Vagina (tissue), 2 donors: ENCODE results near the gene UBE4A. TPM values are rescaled to one million over a fixed set of nuclear protein-coding genes. Genes with fewer than 3 reads are reported as not detected.
A peak's percentile ranks its signal among the peaks of the same experiment; 100 is the strongest.
"Not testable (repeated sequence)": the region's sequence is repeated elsewhere in the genome, so short reads cannot be mapped to it uniquely, and the experiment has no call there.

Source experiments
- DNase-seq, 2 donors: peaks; one replicate each; pipeline ENCODE4 v3.0.0-alpha.2; 2017; ENCODE audit errors: extremely low spot score in 2 of 2
- H3K27ac ChIP-seq: fragments of 200-600 bp; sonication (generic); one replicate; pipeline ENCODE4 v1.5.1; 2019
- H3K27me3 ChIP-seq: fragments of 200-600 bp; sonication (generic); one replicate; pipeline ENCODE4 v1.5.1; 2019
- H3K36me3 ChIP-seq, 2 donors: fragments of 200-600 bp; sonication (generic); one replicate each; pipeline ENCODE4 v1.5.1; 2017 to 2019
- H3K4me1 ChIP-seq: fragments of 200-600 bp; sonication (generic); one replicate; pipeline ENCODE4 v1.5.1; 2019
- H3K4me3 ChIP-seq, 2 donors: fragments of 200-600 bp; sonication (generic); 1 replicate in 1 of 2; 2 replicates in 1 of 2; pipeline ENCODE4 v1.5.1; 2016 to 2019
- H3K9me3 ChIP-seq: fragments of 200-600 bp; sonication (generic); one replicate; pipeline ENCODE4 v1.5.1; 2019
- CTCF ChIP-seq, 3 experiments: fragments of 450-650 bp in 2 of 3; fragments of 200-600 bp in 1 of 3; sonication (generic) in 1 of 3; IDR thresholded peaks; one replicate each; pipeline ENCODE4 v1.5.1; 2017 to 2019; ENCODE audit warnings: antibody characterized with exemption in 3 of 3, mild to moderate bottlenecking in 2 of 3, moderate library complexity in 2 of 3
- POLR2A ChIP-seq, 2 donors: fragments of 450-650 bp; IDR thresholded peaks; one replicate each; pipeline ENCODE4 v1.6.1; 2017; ENCODE audit warnings: antibody characterized with exemption in 2 of 2, mild to moderate bottlenecking in 2 of 2, moderate library complexity in 2 of 2
- POLR2AphosphoS5 ChIP-seq, 2 donors: sonication (generic); formaldehyde crosslinking; IDR thresholded peaks; one replicate each; pipeline ENCODE4 v1.9.0; 2017; ENCODE audit warnings: antibody characterized with exemption in 2 of 2, mild to moderate bottlenecking in 2 of 2, low read depth in 1 of 2; ENCODE audit not compliant: insufficient read depth in 1 of 2
- intact Hi-C: fragments of 100-400 bp; cut with DNase I; formaldehyde crosslinking; loops from one replicate; pipeline ENCODE4 v1.15.1; 2023
- total RNA-seq: library from RNA; depleted of rRNA; stranded (reverse); fragments of >200 nt; gene quantifications from one replicate; pipeline ENCODE4 v1.2.3, GENCODE V29; 2016

Gene UBE4A
- total RNA-seq, 1 donor from 2014 or later: 31.9 TPM

GRCh38 chr11:118397448-118397847 is 38.0 kb downstream of the UBE4A start:
- no peaks in the 10 kb centered on the region for H3K27me3 ChIP-seq
- intact Hi-C loops: no loop called here
- H3K4me1 ChIP-seq: peaks cover 11% of the 10 kb centered on the region
- no peak overlapping the region for H3K27ac ChIP-seq
- no peak for DNase-seq
- H3K36me3 ChIP-seq: peaks cover 5 to 47% of the 10 kb centered on the region in 2 donors
- TF ChIP-seq POLR2AphosphoS5 (IDR thresholded peaks at IDR 0.05; ENCODE audit: insufficient read depth in 1 of 2, low read depth in 1 of 2) (no peak), CTCF (IDR thresholded peaks at IDR 0.05) (no peak)
- H3K9me3 ChIP-seq: no peaks in the 10 kb centered on the region
- no peak overlapping the region for H3K4me3 ChIP-seq

- TF ChIP-seq CTCF (IDR thresholded peaks at IDR 0.05) (no peak), POLR2AphosphoS5 (IDR thresholded peaks at IDR 0.05; ENCODE audit: insufficient read depth in 1 of 2, low read depth in 1 of 2) (no peak)
- H3K9me3 ChIP-seq: no peaks in the 10 kb centered on the region
- H3K36me3 ChIP-seq: peaks cover 0 to 32% of the 10 kb centered on the region in 2 donors
- intact Hi-C loops: no loop called here
- peaks cover 26% of the 10 kb centered on the region for H3K4me1 ChIP-seq
- no peak overlapping the region for H3K4me3 ChIP-seq
- no peaks in the 10 kb centered on the region for H3K27me3 ChIP-seq
- DNase-seq: no peak
- no peak overlapping the region for H3K27ac ChIP-seq
Observed at GRCh38 chr11:118398791-118399559, 39.6 kb downstream of the UBE4A start.

- peaks cover 49% of the 10 kb centered on the region for H3K4me1 ChIP-seq
- DNase-seq: peak in 1 of 2 donors; percentile 87
- H3K36me3 ChIP-seq: peaks cover 0 to 11% of the 10 kb centered on the region in 2 donors
- intact Hi-C loops: loop anchor here (5.0 kb wide), 1 partner anchor 86 kb away; no protein-coding TSS in a partner anchor
- TF ChIP-seq POLR2A (IDR thresholded peaks at IDR 0.05) (no peak), POLR2AphosphoS5 (IDR thresholded peaks at IDR 0.05; ENCODE audit: insufficient read depth in 1 of 2, low read depth in 1 of 2) (peak; percentile 85 to 91), CTCF (IDR thresholded peaks at IDR 0.05) (no peak)
- H3K27ac ChIP-seq: peak within 1 kb of the TSS; percentile 83
- no peaks in the 10 kb centered on the region for H3K9me3 ChIP-seq
- peak within 1 kb of the TSS; percentile 67 to 100 for H3K4me3 ChIP-seq
- H3K27me3 ChIP-seq: no peaks in the 10 kb centered on the region
Observed at GRCh38 chr11:118401151-118401879, 41.9 kb downstream of the UBE4A start, which contains the start of gene ATP5MG. Gene ATP5MG (plus strand): TSS chr11:118401606. CDS start chr11:118401666, 60 bp downstream.

- no peak for TF ChIP-seq POLR2AphosphoS5 (IDR thresholded peaks at IDR 0.05; ENCODE audit: insufficient read depth in 1 of 2, low read depth in 1 of 2)
- no peak for TF ChIP-seq CTCF (IDR thresholded peaks at IDR 0.05)
- no peak for TF ChIP-seq POLR2A (IDR thresholded peaks at IDR 0.05)
- intact Hi-C loops: loop anchor here (5.0 kb wide), 1 partner anchor 85 kb away; no protein-coding TSS in a partner anchor
- H3K36me3 ChIP-seq: peaks cover 0 to 4% of the 10 kb centered on the region in 2 donors
- H3K4me1 ChIP-seq: peaks cover 50% of the 10 kb centered on the region
- no peak for DNase-seq
- no peaks in the 10 kb centered on the region for H3K9me3 ChIP-seq
- peak overlapping the region; percentile 83 for H3K27ac ChIP-seq
- H3K4me3 ChIP-seq: peak overlapping the region; percentile 67 to 100
- H3K27me3 ChIP-seq: no peaks in the 10 kb centered on the region
Observed at GRCh38 chr11:118401880-118402590, 42.6 kb downstream of the UBE4A start.

GRCh38 chr11:118402594-118402993 is 43.2 kb downstream of the UBE4A start:
- H3K27ac ChIP-seq: peak overlapping the region; percentile 83
- DNase-seq, H3K9me3 ChIP-seq, H3K27me3 ChIP-seq, H3K36me3 ChIP-seq: not testable (repeated sequence)
- peak overlapping the region; percentile 67 to 100 for H3K4me3 ChIP-seq
- peaks cover 50% of the 10 kb centered on the region for H3K4me1 ChIP-seq
- intact Hi-C loops: loop anchor here (5.0 kb wide), 1 partner anchor 85 kb away; no protein-coding TSS in a partner anchor
